Right lobe of liver (tissue), 4 donors: ENCODE results near the gene SLC6A9.

ENCODE experiments used
- POLR2A ChIP-seq: fragments of 450-650 bp; IDR thresholded peaks from one replicate; pipeline ENCODE4 v1.6.1; 2017; ENCODE audit warnings: antibody characterized with exemption, mild to moderate bottlenecking
- TF ChIP-seq, protein P1 (sequence below), 4 donors: fragments of 200-600 bp in 3 of 4; fragments of 450-650 bp in 1 of 4; IDR thresholded peaks; one replicate each; pipeline versions ENCODE4 v1.5.1 to v1.8.0; 2016 to 2022; ENCODE audit warnings: antibody characterized with exemption in 4 of 4, mild to moderate bottlenecking in 2 of 4
- donor health status: DM: no; HTN: no; CAD: no.
- donor health status: DM: no; HTN: no; CAD: no.
- donor health status: DM: no; HTN: yes; CAD: no.

DNA sequence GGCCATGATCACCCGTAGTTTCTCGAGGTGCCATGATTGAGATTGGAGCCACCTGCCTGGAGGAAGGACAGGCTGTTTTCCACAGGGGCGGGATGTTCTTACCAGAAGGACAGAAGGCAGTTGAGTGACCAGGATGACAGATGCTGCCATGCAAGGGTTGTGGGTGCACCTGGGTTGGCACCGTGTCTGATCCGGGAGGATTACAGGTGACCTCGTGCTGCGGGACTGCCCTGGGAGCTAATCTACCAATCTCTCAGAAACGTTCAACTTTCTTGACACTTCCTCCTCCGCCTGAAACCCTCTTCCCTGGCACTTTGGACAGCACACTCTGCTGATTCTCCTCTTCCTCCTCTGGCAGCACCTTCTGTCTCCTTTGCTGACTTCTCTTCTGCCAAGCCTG, 13.8 kb upstream of the SLC6A9 start:
- TF ChIP-seq, protein P1, sequence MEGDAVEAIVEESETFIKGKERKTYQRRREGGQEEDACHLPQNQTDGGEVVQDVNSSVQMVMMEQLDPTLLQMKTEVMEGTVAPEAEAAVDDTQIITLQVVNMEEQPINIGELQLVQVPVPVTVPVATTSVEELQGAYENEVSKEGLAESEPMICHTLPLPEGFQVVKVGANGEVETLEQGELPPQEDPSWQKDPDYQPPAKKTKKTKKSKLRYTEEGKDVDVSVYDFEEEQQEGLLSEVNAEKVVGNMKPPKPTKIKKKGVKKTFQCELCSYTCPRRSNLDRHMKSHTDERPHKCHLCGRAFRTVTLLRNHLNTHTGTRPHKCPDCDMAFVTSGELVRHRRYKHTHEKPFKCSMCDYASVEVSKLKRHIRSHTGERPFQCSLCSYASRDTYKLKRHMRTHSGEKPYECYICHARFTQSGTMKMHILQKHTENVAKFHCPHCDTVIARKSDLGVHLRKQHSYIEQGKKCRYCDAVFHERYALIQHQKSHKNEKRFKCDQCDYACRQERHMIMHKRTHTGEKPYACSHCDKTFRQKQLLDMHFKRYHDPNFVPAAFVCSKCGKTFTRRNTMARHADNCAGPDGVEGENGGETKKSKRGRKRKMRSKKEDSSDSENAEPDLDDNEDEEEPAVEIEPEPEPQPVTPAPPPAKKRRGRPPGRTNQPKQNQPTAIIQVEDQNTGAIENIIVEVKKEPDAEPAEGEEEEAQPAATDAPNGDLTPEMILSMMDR (IDR thresholded peaks at IDR 0.05) = no peak
- TF ChIP-seq POLR2A = no peak
